Activated CD4-positive, alpha-beta memory T cell treated with anti-CD3 and anti-CD28 coated beads for 36 hours (primary cell): ENCODE results near the gene DENND2A. TPM values are rescaled to one million over a fixed set of nuclear protein-coding genes. Genes with fewer than 3 reads are reported as not detected.

Experiments used
- CTCF ChIA-PET: fragments of 350-600 bp; sonication (Branson Sonifier 250); formaldehyde crosslinking; loops from one replicate; lab custom pipeline; 2021; ENCODE audit warnings: antibody characterized with exemption, inconsistent platforms; lab: Charles Lee
- POLR2A ChIA-PET: fragments of 350-600 bp; sonication (Branson Sonifier 250); formaldehyde crosslinking; loops from one replicate; lab custom pipeline; 2021; ENCODE audit warnings: antibody characterized with exemption; lab: Charles Lee
- DNase-seq: peaks from one replicate; pipeline ENCODE4 v3.0.0-alpha.2; 2020
- H3K27ac Mint-ChIP-seq: one replicate; pipeline ENCODE4 v1.8.0; 2021; ENCODE audit warnings: mixed read lengths
- H3K27me3 Mint-ChIP-seq: one replicate; pipeline ENCODE4 v1.8.0; 2021; ENCODE audit warnings: mixed read lengths
- H3K36me3 Mint-ChIP-seq: one replicate; pipeline ENCODE4 v1.8.0; 2021; ENCODE audit warnings: mixed read lengths
- H3K4me1 Mint-ChIP-seq: one replicate; pipeline ENCODE4 v1.8.0; 2021; ENCODE audit warnings: low read depth, mixed read lengths
- H3K4me3 Mint-ChIP-seq: one replicate; pipeline ENCODE4 v1.8.0; 2021; ENCODE audit warnings: mild to moderate bottlenecking, mixed read lengths
- H3K9me3 Mint-ChIP-seq: one replicate; pipeline ENCODE4 v1.8.0; 2021; ENCODE audit warnings: mixed read lengths
- intact Hi-C: fragments of 100-400 bp; cut with micrococcal nuclease; formaldehyde crosslinking; loops from one replicate; pipeline ENCODE4 v1.15.1; 2023
- total RNA-seq, 2 experiments: library from RNA; stranded (reverse); gene quantifications; one replicate each; pipeline ENCODE4 v1.2.3, GENCODE V29; 2021

The DENND2A gene
- total RNA-seq, 2 experiments from 2014 or later = not detected

DNA sequence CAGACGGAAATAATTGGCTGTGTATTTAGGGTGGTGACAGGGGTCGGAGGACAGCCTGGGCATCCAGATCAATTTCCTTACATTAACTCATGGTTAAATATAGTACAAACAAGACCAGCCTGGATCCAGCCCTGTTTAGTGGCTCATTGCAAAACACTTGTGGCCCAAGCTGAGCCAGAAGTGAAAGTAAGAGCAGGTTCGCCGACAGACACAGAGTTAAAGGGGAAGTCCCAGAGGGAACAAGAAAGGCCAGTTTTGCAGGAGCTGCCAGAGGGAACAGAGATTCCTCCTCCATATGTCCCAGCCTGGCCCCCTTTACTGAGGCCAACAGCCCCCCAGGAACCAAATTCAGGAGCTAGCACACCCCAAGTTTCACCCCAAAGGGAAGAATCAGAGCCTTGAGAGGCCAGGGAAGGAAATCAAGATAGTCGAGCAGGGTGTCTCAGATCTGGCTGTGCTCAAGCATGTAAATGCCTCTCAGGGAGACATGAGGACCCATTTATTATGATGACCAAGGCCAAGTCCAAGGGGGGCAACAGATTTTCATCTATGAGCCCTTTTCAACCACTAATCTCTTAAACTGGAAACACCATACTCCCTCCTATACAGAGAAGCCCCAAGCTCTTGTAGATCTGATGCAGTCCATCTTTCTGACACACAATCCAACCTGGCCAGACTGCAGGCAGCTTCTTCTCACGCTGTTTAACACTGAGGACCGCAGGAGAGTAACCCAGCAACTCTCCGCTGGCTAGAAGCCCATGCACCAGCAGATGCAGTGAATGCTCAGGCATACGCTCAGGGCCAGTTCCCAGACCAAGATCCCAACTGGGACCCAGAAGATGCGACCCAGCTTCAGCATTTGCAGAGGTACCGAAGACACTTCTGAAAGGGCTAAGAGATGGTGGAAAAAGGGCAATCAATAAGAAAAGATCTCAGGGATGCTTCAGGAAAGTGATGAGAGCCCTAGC, 16.2 kb upstream of the DENND2A start:
- intact Hi-C loops = loop anchor here (1.0 kb wide), 1 partner anchor 15 kb away; the partner anchor contains the start of gene ADCK2
- H3K9me3 Mint-ChIP-seq = no peaks in the 10 kb centered on the region
- H3K4me1 Mint-ChIP-seq = peaks cover 17% of the 10 kb centered on the region
- no peak overlapping the region for H3K27ac Mint-ChIP-seq
- H3K27me3 Mint-ChIP-seq = peaks cover 4% of the 10 kb centered on the region
- DNase-seq = peak; percentile 66
- H3K4me3 Mint-ChIP-seq = peak overlapping the region; percentile 49
- H3K36me3 Mint-ChIP-seq = no peaks in the 10 kb centered on the region
- ChIA-PET CTCF (interaction anchor here (0.6 to 1.6 kb wide), 3 partner anchors 139 to 326 kb away, joined by 3 to 11 read pairs (median 6); no protein-coding TSS in a partner anchor), POLR2A (interaction anchor here (0.9 kb wide), 1 partner anchor 16 kb away, joined by 3 read pairs; the partner anchor contains the start of gene ADCK2)

DNA sequence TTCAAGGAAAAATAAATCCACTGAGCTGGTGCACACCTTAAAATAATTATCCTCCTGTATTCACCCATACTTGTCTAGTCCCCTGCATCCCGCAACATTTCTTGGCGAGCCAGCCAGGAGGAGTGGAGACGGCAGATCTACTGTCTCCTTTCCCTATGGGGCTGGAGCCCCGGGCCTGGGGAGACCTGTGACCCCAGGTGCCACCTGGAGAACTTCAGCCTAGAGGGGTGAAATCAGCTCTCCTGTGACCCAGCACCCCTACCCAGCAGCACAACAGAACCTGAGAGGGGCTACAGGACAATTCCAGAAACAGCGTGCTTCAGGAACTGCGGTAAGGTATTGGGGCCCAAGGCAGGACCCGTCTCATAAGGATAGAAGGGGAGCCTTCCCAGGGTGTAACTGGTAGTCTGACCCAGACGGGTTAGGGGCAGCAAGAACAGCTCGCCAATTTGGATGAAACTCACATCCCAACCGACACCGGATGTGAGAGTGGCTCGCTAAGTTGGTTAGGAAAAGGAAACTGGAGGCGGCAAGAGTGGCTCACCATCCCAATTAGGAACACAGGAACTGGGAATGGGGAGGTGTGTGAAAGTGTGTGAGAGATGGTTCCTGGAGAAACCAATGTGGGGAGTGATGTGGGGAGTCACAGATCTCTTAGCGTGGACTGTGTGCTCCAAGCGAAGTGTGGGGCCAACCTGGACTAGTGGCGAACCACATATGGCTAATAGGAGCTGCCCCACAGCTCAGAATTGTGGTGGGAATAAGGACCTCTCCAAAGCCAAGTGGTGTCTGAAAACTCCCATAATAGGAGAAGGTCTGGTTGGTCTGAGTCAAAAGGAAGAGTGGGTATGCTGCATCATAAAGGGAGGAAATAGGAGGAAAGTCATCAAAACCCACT, 15.1 kb upstream of the DENND2A start:
- no peak overlapping the region for H3K4me3 Mint-ChIP-seq
- ChIA-PET CTCF (interaction anchor here (0.6 to 1.6 kb wide), 4 partner anchors 138 to 327 kb away, joined by 3 to 11 read pairs (median 4); no protein-coding TSS in a partner anchor), POLR2A (interaction anchor here (0.9 kb wide), 1 partner anchor 17 kb away, joined by 3 read pairs; the partner anchor contains the start of gene ADCK2)
- H3K27ac Mint-ChIP-seq = no peak overlapping the region
- H3K36me3 Mint-ChIP-seq = no peaks in the 10 kb centered on the region
- intact Hi-C loops = loop anchor here (1.0 kb wide), 1 partner anchor 17 kb away; the partner anchor contains the start of gene ADCK2
- DNase-seq = no peak
- H3K27me3 Mint-ChIP-seq = peaks cover 4% of the 10 kb centered on the region
- peaks cover 17% of the 10 kb centered on the region for H3K4me1 Mint-ChIP-seq
- H3K9me3 Mint-ChIP-seq = no peaks in the 10 kb centered on the region

DNA sequence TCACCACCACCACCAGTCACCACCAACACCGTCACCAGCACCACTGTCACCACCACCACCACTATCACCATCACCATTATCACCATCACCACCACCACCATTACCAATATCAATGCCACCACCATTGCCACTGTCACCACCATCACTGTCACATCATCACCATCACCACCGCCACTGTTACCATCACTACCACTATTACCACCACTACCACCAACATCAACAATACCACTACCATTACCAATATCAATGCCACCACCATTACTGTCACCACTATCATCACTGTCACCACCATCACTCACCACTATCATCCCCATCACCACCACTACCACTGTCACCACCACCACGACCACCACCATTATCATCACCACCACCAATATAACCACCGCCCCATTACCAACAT, 14.0 kb upstream of the DENND2A start:
- DNase-seq = no peak
- ChIA-PET POLR2A (no interaction called here), CTCF (interaction anchor here (0.9 to 4.1 kb wide), 2 partner anchors 135 to 138 kb away, joined by 3 to 74 read pairs; no protein-coding TSS in a partner anchor)
- intact Hi-C loops = loop anchor here (5.0 kb wide), 1 partner anchor 358 kb away; the partner anchor contains the start of gene MRPS33
- no peaks in the 10 kb centered on the region for H3K9me3 Mint-ChIP-seq
- no peak overlapping the region for H3K4me3 Mint-ChIP-seq
- H3K27me3 Mint-ChIP-seq = peaks cover 4% of the 10 kb centered on the region
- peaks cover 17% of the 10 kb centered on the region for H3K4me1 Mint-ChIP-seq
- no peak overlapping the region for H3K27ac Mint-ChIP-seq
- H3K36me3 Mint-ChIP-seq = no peaks in the 10 kb centered on the region

DNA sequence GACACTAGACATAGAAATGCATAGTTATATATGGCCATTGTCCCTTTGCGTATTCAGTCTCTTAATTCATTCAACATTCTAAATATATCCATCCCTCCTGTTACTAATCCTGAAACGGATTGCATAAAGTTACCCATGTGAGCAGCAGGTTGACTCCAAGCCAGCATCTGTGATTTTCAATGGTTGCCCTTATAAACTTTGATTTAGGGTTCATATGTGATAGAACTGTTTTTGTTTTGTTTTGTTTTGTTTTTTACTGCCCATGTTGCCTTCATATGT, 13.4 kb upstream of the DENND2A start:
- intact Hi-C loops = loop anchor here (5.0 kb wide), 1 partner anchor 358 kb away; the partner anchor contains the start of gene MRPS33
- no peaks in the 10 kb centered on the region for H3K36me3 Mint-ChIP-seq

DNA sequence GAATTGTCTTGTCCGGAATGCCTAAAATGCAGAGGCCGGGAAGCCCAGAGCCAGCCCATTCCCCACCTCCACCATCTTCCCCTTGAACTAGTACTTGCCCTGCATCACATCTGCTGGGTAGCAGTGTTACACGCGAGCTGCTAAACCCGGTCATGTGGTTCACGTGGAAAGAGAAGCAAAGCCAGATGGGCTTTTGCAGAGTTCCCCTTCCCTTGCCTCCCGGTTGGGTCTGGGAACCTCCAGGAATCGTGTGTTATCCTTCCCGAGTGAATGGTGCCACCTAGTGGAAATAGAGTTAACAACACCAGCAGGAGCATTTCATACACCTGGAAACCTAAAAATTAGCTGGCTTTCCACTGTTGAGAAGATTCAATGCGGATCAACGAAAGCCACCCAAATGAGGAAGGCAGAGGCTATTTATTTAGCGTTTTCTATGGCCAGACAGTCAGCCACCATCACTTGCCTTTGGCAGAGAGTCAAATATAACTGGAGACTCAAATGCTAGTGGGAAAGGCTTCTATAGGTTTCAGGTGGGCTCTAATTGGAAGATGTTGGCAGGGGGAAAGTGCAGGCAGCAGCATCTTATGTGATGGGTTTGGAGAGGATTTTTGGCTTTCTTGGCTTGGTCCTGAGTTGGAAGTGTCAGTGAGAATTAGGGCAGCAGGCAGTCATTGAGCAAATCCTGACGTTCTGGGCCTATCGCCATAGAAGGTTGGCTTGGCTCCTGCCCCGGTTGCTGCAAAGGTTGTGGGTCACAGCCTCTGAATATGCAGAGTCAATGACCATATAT, 12.9 kb upstream of the DENND2A start:
- intact Hi-C loops = loop anchor here (1.0 to 5.0 kb wide), 3 partner anchors 135 to 359 kb away; partner anchors contain the start of gene MRPS33
- Mint-ChIP-seq H3K27me3 (peaks cover 5% of the 10 kb centered on the region), H3K9me3 (no peaks in the 10 kb centered on the region), H3K27ac (no peak overlapping the region), H3K36me3 (no peaks in the 10 kb centered on the region), H3K4me3 (no peak overlapping the region), H3K4me1 (peaks cover 17% of the 10 kb centered on the region)
- ChIA-PET POLR2A (interaction anchor here (0.6 kb wide), 1 partner anchor 165 kb away, joined by 3 read pairs; no protein-coding TSS in a partner anchor), CTCF (interaction anchor here (0.5 to 4.1 kb wide), 22 partner anchors 8 to 330 kb away, joined by 3 to 74 read pairs (median 4); partner anchors contain the start of genes ADCK2, DENND2A and MKRN1)
- no peak for DNase-seq

More for the DNA sequence above, 13.4 kb upstream of the DENND2A start:
- no peak overlapping the region for H3K27ac Mint-ChIP-seq
- ChIA-PET POLR2A (no interaction called here), CTCF (interaction anchor here (0.6 to 4.1 kb wide), 17 partner anchors 7 to 280 kb away, joined by 3 to 74 read pairs (median 4); partner anchors contain the start of genes DENND2A and MKRN1)
- DNase-seq = no peak
- no peaks in the 10 kb centered on the region for H3K9me3 Mint-ChIP-seq
- H3K27me3 Mint-ChIP-seq = peaks cover 5% of the 10 kb centered on the region
- H3K4me3 Mint-ChIP-seq = no peak overlapping the region
- peaks cover 17% of the 10 kb centered on the region for H3K4me1 Mint-ChIP-seq

DNA sequence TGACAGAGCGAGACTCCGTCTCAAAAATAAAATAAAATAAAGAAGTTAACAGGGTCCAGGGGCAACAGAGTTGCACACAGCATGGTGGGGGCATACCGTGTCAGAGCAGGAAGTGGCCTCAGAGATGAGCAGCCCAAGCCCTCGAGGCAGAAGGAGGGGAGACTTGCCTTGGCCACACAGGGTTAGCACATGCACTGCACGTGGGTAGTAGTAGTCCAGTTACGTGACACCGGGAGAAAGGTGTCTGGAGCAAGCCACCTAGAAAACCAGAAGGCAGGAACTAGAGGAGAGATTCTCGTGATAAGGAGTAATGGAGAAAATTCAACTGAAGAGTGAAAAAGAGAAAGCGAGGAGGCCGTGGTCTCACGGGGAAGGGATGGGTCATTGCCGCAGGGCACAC, 9.8 kb upstream of the DENND2A start:
- DNase-seq = no peak
- H3K4me3 Mint-ChIP-seq = no peak overlapping the region
- H3K4me1 Mint-ChIP-seq = peaks cover 2% of the 10 kb centered on the region
- no peaks in the 10 kb centered on the region for H3K36me3 Mint-ChIP-seq
- ChIA-PET CTCF (interaction anchor here (1.2 kb wide), 1 partner anchor 132 kb away, joined by 4 read pairs; no protein-coding TSS in a partner anchor), POLR2A (no interaction called here)
- no peak overlapping the region for H3K27ac Mint-ChIP-seq
- intact Hi-C loops = loop anchor here (5.0 kb wide), 1 partner anchor 362 kb away; the partner anchor contains the start of gene MRPS33
- peaks cover 4% of the 10 kb centered on the region for H3K27me3 Mint-ChIP-seq
- no peaks in the 10 kb centered on the region for H3K9me3 Mint-ChIP-seq

DNA sequence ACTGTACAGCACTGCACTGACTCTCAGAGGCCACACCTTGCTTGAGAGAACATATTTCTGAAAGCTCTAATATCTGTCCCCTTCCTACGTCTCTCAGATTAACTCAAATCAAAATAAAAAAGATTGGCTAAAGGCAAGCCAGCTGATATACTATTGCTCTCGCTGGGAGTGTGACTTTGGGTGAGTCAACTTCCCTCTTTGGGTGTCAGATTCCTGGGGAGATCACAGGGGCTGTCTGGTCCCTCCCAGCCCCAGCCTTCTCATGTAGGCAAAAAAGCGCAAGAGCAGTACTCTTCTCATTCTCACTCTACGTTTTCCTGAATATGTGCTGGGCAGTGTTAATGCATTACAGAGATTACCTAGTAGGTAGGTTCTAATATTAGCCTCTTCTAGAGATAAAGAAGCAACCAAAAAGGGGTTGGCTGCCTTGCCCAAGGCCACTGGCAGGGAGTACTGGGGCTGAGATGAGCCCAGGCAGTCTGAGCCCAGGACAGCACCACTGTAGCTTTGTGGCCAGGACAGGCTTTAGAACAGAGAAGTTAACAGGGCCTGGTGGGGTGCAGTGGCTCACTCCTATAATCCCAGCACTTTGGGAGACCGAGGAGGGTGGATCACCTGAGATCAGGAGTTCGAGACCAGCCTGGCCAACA, 9.1 kb upstream of the DENND2A start:
- DNase-seq = no peak
- Mint-ChIP-seq H3K4me3 (no peak overlapping the region), H3K4me1 (peaks cover 2% of the 10 kb centered on the region), H3K9me3 (no peaks in the 10 kb centered on the region), H3K27ac (no peak overlapping the region), H3K36me3 (no peaks in the 10 kb centered on the region), H3K27me3 (peaks cover 4% of the 10 kb centered on the region)
- intact Hi-C loops = loop anchor here (5.0 kb wide), 1 partner anchor 363 kb away; the partner anchor contains the start of gene MRPS33
- ChIA-PET CTCF (interaction anchor here (1.2 kb wide), 1 partner anchor 132 kb away, joined by 4 read pairs; no protein-coding TSS in a partner anchor), POLR2A (no interaction called here)

DNA sequence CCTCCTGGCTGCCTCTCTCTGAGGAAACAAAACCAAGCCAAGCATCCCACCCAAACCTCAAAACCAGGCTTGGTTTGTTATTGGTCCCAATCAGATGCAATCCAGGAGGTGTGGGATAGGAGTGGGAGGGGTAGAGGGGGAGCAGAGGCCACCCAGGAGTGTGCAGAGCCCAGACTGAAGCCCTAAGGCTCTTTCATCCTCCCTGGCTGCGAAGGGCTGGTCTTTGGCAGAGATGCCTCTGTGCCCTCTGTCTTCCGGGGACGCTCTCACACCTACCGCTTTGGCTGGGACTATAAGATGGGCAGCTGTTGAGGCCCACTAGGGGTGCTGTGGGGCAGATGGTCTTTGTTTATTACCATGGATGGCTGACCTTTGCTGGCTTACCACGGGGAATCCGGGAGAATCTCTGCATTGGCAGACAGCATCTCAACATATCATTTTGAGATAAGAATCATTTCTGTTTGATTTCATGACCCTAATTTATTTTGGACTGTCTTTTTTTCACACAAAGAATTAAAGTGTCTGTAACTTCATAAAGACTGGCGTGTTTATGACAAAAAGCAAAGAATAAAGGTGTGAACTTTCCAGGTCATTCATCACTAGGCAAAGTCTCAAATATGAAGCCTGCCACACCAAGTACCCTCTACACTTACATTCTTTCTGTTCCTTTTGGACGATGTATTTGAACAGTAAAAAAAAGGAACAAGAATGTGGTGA, 6.5 kb upstream of the DENND2A start:
- Mint-ChIP-seq H3K4me1 (no peaks in the 10 kb centered on the region), H3K9me3 (no peaks in the 10 kb centered on the region), H3K36me3 (no peaks in the 10 kb centered on the region), H3K4me3 (no peak overlapping the region), H3K27me3 (peaks cover 11% of the 10 kb centered on the region), H3K27ac (no peak overlapping the region)
- intact Hi-C loops = no loop called here
- CTCF ChIA-PET = interaction anchor here (0.9 to 2.0 kb wide), 5 partner anchors 11 to 130 kb away, joined by 3 to 6 read pairs (median 4); no protein-coding TSS in a partner anchor
- peak; percentile 53 for DNase-seq
- POLR2A ChIA-PET = no interaction called here

DNA sequence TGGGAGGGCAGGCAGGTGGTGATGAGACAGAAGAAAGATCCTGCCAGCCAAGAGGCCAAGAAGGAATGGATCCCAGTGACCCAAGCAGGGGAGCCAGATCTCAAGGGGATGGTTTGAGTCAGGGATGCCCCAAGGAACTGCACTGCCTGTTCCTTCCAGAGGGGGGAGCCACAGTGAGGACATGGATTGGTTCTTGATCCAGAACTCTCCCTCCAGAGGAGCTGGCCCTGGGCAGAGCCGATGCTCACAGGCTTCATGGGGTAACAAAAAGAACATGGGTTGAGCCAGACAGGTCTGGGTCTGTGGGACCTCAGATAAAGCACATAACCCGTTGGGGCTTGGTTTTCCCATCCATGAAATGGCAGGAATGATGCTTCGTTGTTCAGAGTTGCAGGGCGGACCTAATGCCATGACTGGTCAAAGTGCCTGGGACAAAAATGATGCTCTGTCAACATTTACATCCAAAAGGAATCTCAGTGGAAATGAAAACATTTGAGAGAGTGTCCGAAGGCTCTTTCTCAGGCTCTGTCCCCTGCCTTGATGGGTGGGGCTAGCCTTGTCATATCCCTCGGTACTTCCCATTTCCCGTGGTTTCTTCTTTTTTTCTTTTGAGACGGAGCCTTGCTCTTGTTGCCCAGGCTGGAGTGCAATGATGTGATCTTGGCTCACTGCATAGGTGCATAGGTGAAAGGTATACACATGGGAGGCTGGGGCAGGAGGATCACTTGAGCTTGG, 4.7 kb upstream of the DENND2A start:
- H3K27me3 Mint-ChIP-seq = peaks cover 20% of the 10 kb centered on the region
- intact Hi-C loops = no loop called here
- H3K4me1 Mint-ChIP-seq = peaks cover 2% of the 10 kb centered on the region
- POLR2A ChIA-PET = no interaction called here
- peak; percentile 52 for DNase-seq
- H3K4me3 Mint-ChIP-seq = no peak overlapping the region
- H3K36me3 Mint-ChIP-seq = no peaks in the 10 kb centered on the region
- H3K27ac Mint-ChIP-seq = no peak overlapping the region
- H3K9me3 Mint-ChIP-seq = no peaks in the 10 kb centered on the region
- CTCF ChIA-PET = interaction anchor here (3.6 kb wide), 1 partner anchor 8 kb away, joined by 17 read pairs; no protein-coding TSS in a partner anchor
